IMR-90 (cell line): ENCODE measurements around the gene SKAP1.

Source experiments
- BHLHE40 ChIP-seq: fragments of 150-350 bp; IDR thresholded peaks from 2 replicates; pipeline ENCODE4 v1.6.1; 2016; ENCODE audit warnings: mild to moderate bottlenecking, low read depth, low read length
- CEBPB ChIP-seq: IDR thresholded peaks from 2 replicates; pipeline ENCODE4 v1.6.1; 2012; ENCODE audit warnings: low read depth, low read length, improper control_type of control experiment
- CHD1 ChIP-seq: IDR thresholded peaks from 2 replicates; pipeline ENCODE4 v1.6.1; 2012; ENCODE audit warnings: low read depth, low read length, improper control_type of control experiment
- FOS ChIP-seq: fragments of 150-350 bp; IDR thresholded peaks from 2 replicates; pipeline ENCODE4 v1.6.1; 2016; ENCODE audit warnings: low read depth, low read length
- MAZ ChIP-seq: IDR thresholded peaks from 2 replicates; pipeline ENCODE4 v1.6.1; 2012; ENCODE audit warnings: low read depth, mild to moderate bottlenecking, low read length, improper control_type of control experiment, moderate library complexity, borderline replicate concordance
- MXI1 ChIP-seq: IDR thresholded peaks from 2 replicates; pipeline ENCODE4 v1.6.1; 2012; ENCODE audit warnings: low read depth, mild to moderate bottlenecking, low read length, moderate library complexity, borderline replicate concordance
- POLR2A ChIP-seq: IDR thresholded peaks from 2 replicates; pipeline ENCODE4 v1.6.1; 2012; ENCODE audit warnings: mild to moderate bottlenecking, low read depth, low read length
- RAD21 ChIP-seq: IDR thresholded peaks from 2 replicates; pipeline ENCODE4 v1.6.1; 2012; ENCODE audit warnings: low read length, improper control_type of control experiment
- RCOR1 ChIP-seq: IDR thresholded peaks from 2 replicates; pipeline ENCODE4 v1.6.1; 2012; ENCODE audit warnings: mild to moderate bottlenecking, low read length, improper control_type of control experiment; ENCODE audit not compliant: insufficient replicate concordance
- RFX5 ChIP-seq: IDR thresholded peaks from 2 replicates; pipeline ENCODE4 v1.8.0; 2012; ENCODE audit warnings: low read depth, mild to moderate bottlenecking, low read length, moderate library complexity
- SMC3 ChIP-seq: fragments of 150-350 bp; IDR thresholded peaks from 2 replicates; pipeline ENCODE4 v1.6.1; 2016; ENCODE audit warnings: low read depth, mild to moderate bottlenecking, antibody characterized with exemption, low read length, moderate library complexity
- TF ChIP-seq, protein P1 (sequence below): conservative IDR thresholded peaks from 2 replicates; pipeline ENCODE4 v1.5.1; 2012; ENCODE audit warnings: mild to moderate bottlenecking, low read depth, low read length, improper control_type of control experiment
- TF ChIP-seq, protein P2 (sequence below): fragments of 150-350 bp; IDR thresholded peaks from 2 replicates; pipeline ENCODE4 v1.6.1; 2017; ENCODE audit warnings: mild to moderate bottlenecking, antibody characterized with exemption, low read length, low read depth
- TF ChIP-seq, protein P3 (sequence below): fragments of 150-350 bp; IDR thresholded peaks from 2 replicates; pipeline ENCODE4 v1.6.1; 2016; ENCODE audit warnings: low read depth, mild to moderate bottlenecking, low read length, moderate library complexity, borderline replicate concordance

DNA sequence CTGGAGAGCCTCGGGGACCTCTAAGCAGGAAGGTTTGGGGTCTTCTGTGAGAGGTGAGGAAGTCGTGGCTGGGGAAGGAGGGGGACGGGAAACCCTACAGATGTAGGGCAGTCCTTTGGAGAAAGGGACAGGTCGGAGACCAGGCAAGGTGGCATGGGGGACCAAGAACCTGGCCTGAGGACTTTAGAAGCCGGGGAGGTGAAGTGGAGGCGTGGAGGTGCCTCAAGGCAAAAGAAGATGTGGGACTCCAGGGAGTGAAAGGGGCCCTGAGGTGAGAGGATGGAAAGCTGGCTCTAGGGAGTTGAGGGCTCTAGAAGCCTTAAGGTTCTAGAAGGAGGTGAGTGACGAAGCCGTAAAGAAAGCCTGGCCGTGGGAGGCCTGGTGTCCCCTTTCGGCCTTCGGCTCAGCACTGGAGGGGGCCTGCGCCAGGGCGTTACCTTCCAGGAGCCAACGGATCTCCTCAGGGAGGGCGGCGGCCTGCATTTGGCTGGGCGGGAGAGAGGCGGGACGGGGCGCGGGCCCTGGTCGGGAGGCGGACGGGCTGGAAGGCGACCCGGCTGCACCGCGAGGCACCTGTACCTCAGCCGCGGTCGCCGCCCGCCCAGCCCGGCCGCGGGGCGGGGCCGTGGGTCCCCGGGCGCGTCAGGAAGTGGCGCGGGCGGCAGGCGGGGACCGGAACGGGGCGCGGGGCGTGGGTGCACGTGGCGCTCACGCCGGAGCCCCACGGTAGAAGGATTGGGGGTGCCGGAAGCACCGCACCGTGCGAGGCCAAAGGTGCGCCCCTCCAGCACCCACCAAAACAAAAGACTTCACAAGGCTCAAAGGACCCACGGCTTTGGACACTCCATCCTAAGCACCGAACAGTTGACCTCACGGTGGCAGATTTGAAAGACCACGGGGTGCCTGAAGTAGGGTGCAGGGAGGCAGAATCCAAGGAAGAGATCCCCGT, at the start of gene SKAP1:
- TF ChIP-seq, protein P1, sequence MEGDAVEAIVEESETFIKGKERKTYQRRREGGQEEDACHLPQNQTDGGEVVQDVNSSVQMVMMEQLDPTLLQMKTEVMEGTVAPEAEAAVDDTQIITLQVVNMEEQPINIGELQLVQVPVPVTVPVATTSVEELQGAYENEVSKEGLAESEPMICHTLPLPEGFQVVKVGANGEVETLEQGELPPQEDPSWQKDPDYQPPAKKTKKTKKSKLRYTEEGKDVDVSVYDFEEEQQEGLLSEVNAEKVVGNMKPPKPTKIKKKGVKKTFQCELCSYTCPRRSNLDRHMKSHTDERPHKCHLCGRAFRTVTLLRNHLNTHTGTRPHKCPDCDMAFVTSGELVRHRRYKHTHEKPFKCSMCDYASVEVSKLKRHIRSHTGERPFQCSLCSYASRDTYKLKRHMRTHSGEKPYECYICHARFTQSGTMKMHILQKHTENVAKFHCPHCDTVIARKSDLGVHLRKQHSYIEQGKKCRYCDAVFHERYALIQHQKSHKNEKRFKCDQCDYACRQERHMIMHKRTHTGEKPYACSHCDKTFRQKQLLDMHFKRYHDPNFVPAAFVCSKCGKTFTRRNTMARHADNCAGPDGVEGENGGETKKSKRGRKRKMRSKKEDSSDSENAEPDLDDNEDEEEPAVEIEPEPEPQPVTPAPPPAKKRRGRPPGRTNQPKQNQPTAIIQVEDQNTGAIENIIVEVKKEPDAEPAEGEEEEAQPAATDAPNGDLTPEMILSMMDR, result no peak
- no peak for TF ChIP-seq MAZ
- TF ChIP-seq RAD21, result no peak
- no peak for TF ChIP-seq POLR2A
- no peak for TF ChIP-seq MXI1
- no peak for TF ChIP-seq RFX5
- TF ChIP-seq, protein P2, sequence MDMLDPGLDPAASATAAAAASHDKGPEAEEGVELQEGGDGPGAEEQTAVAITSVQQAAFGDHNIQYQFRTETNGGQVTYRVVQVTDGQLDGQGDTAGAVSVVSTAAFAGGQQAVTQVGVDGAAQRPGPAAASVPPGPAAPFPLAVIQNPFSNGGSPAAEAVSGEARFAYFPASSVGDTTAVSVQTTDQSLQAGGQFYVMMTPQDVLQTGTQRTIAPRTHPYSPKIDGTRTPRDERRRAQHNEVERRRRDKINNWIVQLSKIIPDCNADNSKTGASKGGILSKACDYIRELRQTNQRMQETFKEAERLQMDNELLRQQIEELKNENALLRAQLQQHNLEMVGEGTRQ, result no peak
- TF ChIP-seq SMC3, result no peak
- no peak for TF ChIP-seq BHLHE40
- TF ChIP-seq, protein P3, sequence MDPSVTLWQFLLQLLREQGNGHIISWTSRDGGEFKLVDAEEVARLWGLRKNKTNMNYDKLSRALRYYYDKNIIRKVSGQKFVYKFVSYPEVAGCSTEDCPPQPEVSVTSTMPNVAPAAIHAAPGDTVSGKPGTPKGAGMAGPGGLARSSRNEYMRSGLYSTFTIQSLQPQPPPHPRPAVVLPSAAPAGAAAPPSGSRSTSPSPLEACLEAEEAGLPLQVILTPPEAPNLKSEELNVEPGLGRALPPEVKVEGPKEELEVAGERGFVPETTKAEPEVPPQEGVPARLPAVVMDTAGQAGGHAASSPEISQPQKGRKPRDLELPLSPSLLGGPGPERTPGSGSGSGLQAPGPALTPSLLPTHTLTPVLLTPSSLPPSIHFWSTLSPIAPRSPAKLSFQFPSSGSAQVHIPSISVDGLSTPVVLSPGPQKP, result no peak
- no peak for TF ChIP-seq RCOR1
- TF ChIP-seq FOS, result no peak
- TF ChIP-seq CEBPB, result no peak
- TF ChIP-seq CHD1, result no peak
